Measurements from ENCODE around the gene ATF7IP2. TPM values are rescaled to one million over a fixed set of nuclear protein-coding genes. Genes with fewer than 3 reads are reported as not detected.
"Not testable (repeated sequence)": the region's sequence is repeated elsewhere in the genome, so short reads cannot be mapped to it uniquely, and the experiment has no call there.

Gene ATF7IP2
- total and polyA plus RNA-seq, 9 donors = 3.1 to 10.9 (median 5.3) TPM

DNA sequence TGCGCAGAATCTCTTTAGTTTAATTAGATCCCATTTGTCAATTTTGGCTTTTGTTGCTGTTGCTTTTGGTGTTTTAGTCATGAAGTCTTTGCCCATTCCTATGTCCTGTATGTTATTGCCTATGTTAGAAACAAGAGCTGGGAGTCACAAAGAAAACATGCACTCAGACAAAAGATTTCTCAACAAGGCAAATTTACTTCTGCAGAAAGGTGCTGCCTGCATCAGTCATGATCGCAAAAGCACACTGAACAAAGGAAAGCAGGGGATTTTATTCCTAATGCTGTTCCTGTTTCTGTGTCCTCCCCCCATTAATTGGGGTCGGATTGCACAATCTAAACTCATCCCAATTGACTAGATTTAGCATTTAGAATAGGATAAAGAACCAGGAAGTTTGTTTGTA, 55.9 kb downstream of the ATF7IP2 start:
- no peak for DNase-seq
- H3K4me3 ChIP-seq (ENCODE audit: low read length) = no peak overlapping the region
- H3K9me3 ChIP-seq (replicated peaks; ENCODE audit: control insufficient read depth, low read depth, low read length) = peaks cover 13% of the 10 kb centered on the region
- H3K27ac ChIP-seq (ENCODE audit: low read length) = no peak overlapping the region
- peaks cover 7% of the 10 kb centered on the region for H3K36me3 ChIP-seq (ENCODE audit: control insufficient read depth, insufficient read depth, low read length)
- H3K27me3 ChIP-seq (ENCODE audit: control insufficient read depth, insufficient read depth, low read length) = no peaks in the 10 kb centered on the region
- WGBS (ENCODE audit: insufficient coverage) = 100% methylated on average over 1 of the region's 3 CpGs
- no peaks in the 10 kb centered on the region for H3K4me1 ChIP-seq (ENCODE audit: control insufficient read depth, insufficient read depth, low read length)

GRCh38 chr16:10447289-10447688, 61.4 kb downstream of the ATF7IP2 start:
- H3K27me3 ChIP-seq (ENCODE audit: control insufficient read depth, insufficient read depth, low read length) = no peaks in the 10 kb centered on the region
- 97% methylated on average over 8 of the region's 9 CpGs for WGBS (ENCODE audit: insufficient coverage)
- no peak for DNase-seq
- no peak overlapping the region for H3K4me3 ChIP-seq (ENCODE audit: low read length)
- H3K27ac ChIP-seq (ENCODE audit: low read length) = no peak overlapping the region
- H3K4me1 ChIP-seq (ENCODE audit: control insufficient read depth, insufficient read depth, low read length) = no peaks in the 10 kb centered on the region
- peaks cover 27% of the 10 kb centered on the region for H3K9me3 ChIP-seq (replicated peaks; ENCODE audit: control insufficient read depth, low read depth, low read length)
- H3K36me3 ChIP-seq (ENCODE audit: control insufficient read depth, insufficient read depth, low read length) = peaks cover 15% of the 10 kb centered on the region

DNA sequence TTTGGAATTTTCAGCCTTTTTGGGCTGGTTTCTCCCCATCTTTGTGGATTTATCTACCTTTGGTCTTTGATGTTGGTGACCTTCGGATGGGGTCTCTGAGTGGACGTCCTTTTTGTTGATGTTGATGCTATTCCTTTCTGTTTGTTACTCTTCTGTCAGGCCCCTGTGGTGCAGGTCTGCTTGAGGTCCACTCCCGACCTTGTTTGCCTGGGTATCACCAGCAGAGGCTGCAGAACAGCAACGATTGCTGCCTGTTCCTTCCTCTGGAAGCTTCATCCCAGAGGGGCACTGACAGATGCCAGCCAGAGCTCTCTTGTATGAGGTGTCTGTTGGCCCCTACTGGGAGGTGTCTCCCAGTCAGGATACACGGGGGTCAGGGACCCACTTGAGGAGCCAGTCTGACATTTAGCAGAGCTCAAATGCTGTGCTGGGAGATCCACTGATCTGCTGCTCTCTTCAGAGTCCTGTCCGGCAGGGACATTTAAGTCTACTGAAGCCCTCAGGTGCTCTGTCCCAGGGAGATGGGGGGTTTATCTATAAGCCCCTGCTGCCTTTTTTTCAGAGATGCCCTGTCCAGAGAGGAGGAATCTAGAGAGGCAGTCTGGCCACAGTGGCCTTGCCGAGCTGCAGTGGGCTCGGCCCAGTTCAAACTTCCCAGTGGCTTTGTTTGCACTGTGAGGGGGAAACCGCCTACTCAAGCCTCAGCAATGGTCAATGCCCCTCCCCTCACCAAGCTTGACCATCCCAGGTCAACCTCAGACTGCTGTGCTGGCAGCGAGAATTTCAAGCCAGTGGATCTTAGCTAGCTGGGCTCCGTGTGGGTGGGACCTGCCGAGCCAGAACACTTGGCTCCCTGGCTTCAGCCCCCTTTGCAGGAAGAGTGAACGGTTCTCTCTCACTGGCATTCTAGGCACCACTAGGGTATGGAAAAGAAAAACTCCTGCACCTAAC, 66.6 kb downstream of the ATF7IP2 start:
- 94% methylated on average over 6 of the region's 13 CpGs for WGBS (ENCODE audit: insufficient coverage)
- not testable (repeated sequence) for H3K27ac ChIP-seq (ENCODE audit: low read length); H3K9me3 ChIP-seq (replicated peaks; ENCODE audit: control insufficient read depth, low read depth, low read length); H3K36me3 ChIP-seq (ENCODE audit: control insufficient read depth, insufficient read depth, low read length); H3K4me3 ChIP-seq (ENCODE audit: low read length); H3K4me1 ChIP-seq (ENCODE audit: control insufficient read depth, insufficient read depth, low read length); H3K27me3 ChIP-seq (ENCODE audit: control insufficient read depth, insufficient read depth, low read length); DNase-seq

- 86% methylated on average over 6 of the region's 6 CpGs for WGBS (ENCODE audit: insufficient coverage)
- DNase-seq = no peak
- Histone ChIP-seq H3K4me3 (ENCODE audit: low read length) (no peak overlapping the region), H3K27me3 (ENCODE audit: control insufficient read depth, insufficient read depth, low read length) (no peaks in the 10 kb centered on the region), H3K36me3 (ENCODE audit: control insufficient read depth, insufficient read depth, low read length) (peaks cover 2% of the 10 kb centered on the region), H3K4me1 (ENCODE audit: control insufficient read depth, insufficient read depth, low read length) (no peaks in the 10 kb centered on the region), H3K9me3 (replicated peaks; ENCODE audit: control insufficient read depth, low read depth, low read length) (peaks cover 5% of the 10 kb centered on the region), H3K27ac (ENCODE audit: low read length) (no peak overlapping the region)
Observed at GRCh38 chr16:10453159-10453510, 67.3 kb downstream of the ATF7IP2 start.

- WGBS (ENCODE audit: insufficient coverage) = no CpG with 5 or more reads among the region's 2 CpGs
- Histone ChIP-seq H3K4me1 (ENCODE audit: control insufficient read depth, insufficient read depth, low read length) (no peaks in the 10 kb centered on the region), H3K4me3 (ENCODE audit: low read length) (no peak overlapping the region), H3K36me3 (ENCODE audit: control insufficient read depth, insufficient read depth, low read length) (no peaks in the 10 kb centered on the region), H3K9me3 (replicated peaks; ENCODE audit: control insufficient read depth, low read depth, low read length) (no peaks in the 10 kb centered on the region), H3K27me3 (ENCODE audit: control insufficient read depth, insufficient read depth, low read length) (no peaks in the 10 kb centered on the region), H3K27ac (ENCODE audit: low read length) (no peak overlapping the region)
- no peak for DNase-seq
Observed at GRCh38 chr16:10465821-10466220, 80.0 kb downstream of the ATF7IP2 start.

DNA sequence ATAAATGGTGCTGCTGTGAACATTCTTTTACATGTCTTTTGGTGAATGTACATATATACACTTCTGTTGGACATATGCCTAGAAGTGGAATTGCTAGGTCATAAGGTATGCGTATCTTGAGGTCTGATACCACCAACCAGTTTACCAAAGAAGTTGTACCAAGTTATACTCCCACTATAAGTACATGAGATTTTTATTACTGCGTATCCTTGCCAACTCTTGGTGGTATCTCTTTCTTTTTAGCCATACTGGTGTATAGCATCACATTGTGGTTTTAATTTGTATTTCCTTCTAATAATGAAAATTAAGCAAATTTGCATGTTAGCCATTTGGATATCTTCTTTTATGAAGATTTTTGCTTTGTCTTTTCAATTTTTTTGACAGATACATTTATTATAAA, 80.5 kb downstream of the ATF7IP2 start:
- H3K27ac ChIP-seq (ENCODE audit: low read length) = no peak overlapping the region
- no peak for DNase-seq
- no peaks in the 10 kb centered on the region for H3K9me3 ChIP-seq (replicated peaks; ENCODE audit: control insufficient read depth, low read depth, low read length)
- WGBS (ENCODE audit: insufficient coverage) = no CpG with 5 or more reads among the region's 2 CpGs
- no peaks in the 10 kb centered on the region for H3K4me1 ChIP-seq (ENCODE audit: control insufficient read depth, insufficient read depth, low read length)
- no peaks in the 10 kb centered on the region for H3K36me3 ChIP-seq (ENCODE audit: control insufficient read depth, insufficient read depth, low read length)
- H3K27me3 ChIP-seq (ENCODE audit: control insufficient read depth, insufficient read depth, low read length) = no peaks in the 10 kb centered on the region
- H3K4me3 ChIP-seq (ENCODE audit: low read length) = no peak overlapping the region

- no peak overlapping the region for H3K4me3 ChIP-seq (ENCODE audit: low read length)
- H3K27me3 ChIP-seq (ENCODE audit: control insufficient read depth, insufficient read depth, low read length) = no peaks in the 10 kb centered on the region
- H3K4me1 ChIP-seq (ENCODE audit: control insufficient read depth, insufficient read depth, low read length) = no peaks in the 10 kb centered on the region
- H3K9me3 ChIP-seq (replicated peaks; ENCODE audit: control insufficient read depth, low read depth, low read length) = no peaks in the 10 kb centered on the region
- H3K36me3 ChIP-seq (ENCODE audit: control insufficient read depth, insufficient read depth, low read length) = no peaks in the 10 kb centered on the region
- no peak for DNase-seq
- no peak overlapping the region for H3K27ac ChIP-seq (ENCODE audit: low read length)
Observed at GRCh38 chr16:10466861-10467260, 81.0 kb downstream of the ATF7IP2 start.

DNA sequence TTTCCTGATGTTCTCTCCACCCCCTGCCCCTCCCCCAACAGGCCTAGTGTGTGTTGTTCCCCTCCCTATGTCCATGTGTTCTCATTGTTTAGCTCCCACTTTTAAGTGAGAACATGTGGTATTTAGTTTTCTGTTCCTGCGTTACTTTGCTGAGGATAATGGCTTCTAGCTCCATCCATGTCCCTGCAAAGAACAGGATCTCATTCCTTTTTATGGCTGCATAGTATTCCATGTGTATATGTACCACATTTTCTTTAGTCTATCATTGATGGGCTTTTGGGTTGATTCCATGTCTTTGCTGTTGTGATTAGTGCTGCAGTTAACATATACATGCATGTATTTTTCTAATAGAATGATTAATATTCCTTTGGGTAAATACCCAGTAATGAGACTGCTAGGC, 90.8 kb downstream of the ATF7IP2 start:
- no CpG with 5 or more reads among the region's 1 CpG for WGBS (ENCODE audit: insufficient coverage)

DNA sequence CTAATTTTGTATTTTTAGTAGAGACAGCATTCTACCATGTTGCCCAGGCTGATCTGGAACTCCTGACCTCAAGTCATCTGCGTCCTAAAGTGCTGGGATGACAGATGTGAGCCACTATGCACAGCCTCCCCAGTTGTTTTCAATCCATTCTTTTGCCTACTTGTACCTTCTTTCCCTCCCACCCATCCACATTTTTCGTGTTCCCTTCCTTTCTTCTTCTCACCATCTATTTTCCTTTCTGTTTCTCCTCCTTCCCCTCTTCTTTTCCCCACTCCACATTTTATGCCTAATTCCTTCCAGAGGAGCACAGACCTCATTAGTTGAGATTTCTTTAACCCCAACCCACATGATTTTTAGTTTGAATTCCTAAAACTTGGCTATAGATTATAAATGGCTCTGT, 94.3 kb downstream of the ATF7IP2 start:
- DNase-seq = no peak
- 100% methylated on average over 1 of the region's 2 CpGs for WGBS (ENCODE audit: insufficient coverage)
- H3K36me3 ChIP-seq (ENCODE audit: control insufficient read depth, insufficient read depth, low read length) = peaks cover 6% of the 10 kb centered on the region
- no peak overlapping the region for H3K4me3 ChIP-seq (ENCODE audit: low read length)
- H3K27me3 ChIP-seq (ENCODE audit: control insufficient read depth, insufficient read depth, low read length) = no peaks in the 10 kb centered on the region
- H3K4me1 ChIP-seq (ENCODE audit: control insufficient read depth, insufficient read depth, low read length) = no peaks in the 10 kb centered on the region
- no peaks in the 10 kb centered on the region for H3K9me3 ChIP-seq (replicated peaks; ENCODE audit: control insufficient read depth, low read depth, low read length)
- H3K27ac ChIP-seq (ENCODE audit: low read length) = no peak overlapping the region

More for the DNA sequence above, 90.8 kb downstream of the ATF7IP2 start:
- DNase-seq; H3K27me3 ChIP-seq (ENCODE audit: control insufficient read depth, insufficient read depth, low read length); H3K9me3 ChIP-seq (replicated peaks; ENCODE audit: control insufficient read depth, low read depth, low read length); H3K4me1 ChIP-seq (ENCODE audit: control insufficient read depth, insufficient read depth, low read length); H3K4me3 ChIP-seq (ENCODE audit: low read length); H3K36me3 ChIP-seq (ENCODE audit: control insufficient read depth, insufficient read depth, low read length); H3K27ac ChIP-seq (ENCODE audit: low read length): not testable (repeated sequence)

DNA sequence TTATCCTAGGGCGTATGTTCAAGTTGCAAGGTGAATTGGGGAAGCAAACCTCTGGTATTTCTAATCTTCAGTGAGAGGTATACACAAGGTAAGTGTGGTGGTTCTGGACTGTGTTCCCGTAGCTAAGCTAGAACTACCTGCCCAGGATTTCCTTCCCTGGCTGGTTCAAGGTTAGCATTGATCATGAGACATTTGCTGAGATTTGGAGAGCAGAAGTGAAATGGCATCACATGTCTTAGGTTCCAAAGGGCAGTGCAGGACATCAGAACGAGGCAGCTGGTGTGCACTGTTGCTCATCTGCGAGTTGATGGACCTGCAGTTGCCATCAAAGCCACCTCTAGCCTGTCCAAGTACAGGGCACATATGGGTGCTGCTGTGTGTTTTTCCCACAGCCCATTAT, 99.3 kb downstream of the ATF7IP2 start:
- Histone ChIP-seq H3K36me3 (ENCODE audit: control insufficient read depth, insufficient read depth, low read length) (peaks cover 10% of the 10 kb centered on the region), H3K4me3 (ENCODE audit: low read length) (no peak overlapping the region), H3K27me3 (ENCODE audit: control insufficient read depth, insufficient read depth, low read length) (no peaks in the 10 kb centered on the region), H3K4me1 (ENCODE audit: control insufficient read depth, insufficient read depth, low read length) (no peaks in the 10 kb centered on the region), H3K27ac (ENCODE audit: low read length) (no peak overlapping the region), H3K9me3 (replicated peaks; ENCODE audit: control insufficient read depth, low read depth, low read length) (no peaks in the 10 kb centered on the region)
- WGBS (ENCODE audit: insufficient coverage) = 82% methylated on average over 4 of the region's 4 CpGs
- no peak for DNase-seq
